Bronchial epithelial cell (primary cell): ENCODE measurements around the gene FAM81B. TPM values are rescaled to one million over a fixed set of nuclear protein-coding genes. Genes with fewer than 3 reads are reported as not detected.

Source experiments
- DNase-seq: peaks from one replicate; pipeline ENCODE4 v3.0.0-alpha.2; 2010; ENCODE audit warnings: low read depth
- FAIRE-seq: peaks from 2 replicates; lab custom pipeline; 2011; peaks lifted over from hg19 to GRCh38; lab: Jason Lieb, UNC
- H3K27me3 ChIP-seq: 2 replicates; pipeline ENCODE4 v1.5.1; 2011; ENCODE audit warnings: low read length; ENCODE audit not compliant: control insufficient read depth, insufficient read depth
- H3K36me3 ChIP-seq: 2 replicates; pipeline ENCODE4 v1.5.1; 2011; ENCODE audit warnings: low read length; ENCODE audit not compliant: control insufficient read depth, insufficient read depth
- H3K4me3 ChIP-seq: 2 replicates; pipeline ENCODE4 v1.5.1; 2011; ENCODE audit warnings: mild to moderate bottlenecking, low read depth, low read length, control low read depth
- CTCF ChIP-seq: IDR thresholded peaks from 2 replicates; pipeline ENCODE4 v1.5.1; 2011; ENCODE audit warnings: mild to moderate bottlenecking, moderate library complexity, low read length, control low read depth, inconsistent platforms; ENCODE audit not compliant: insufficient read depth, severe bottlenecking
- total RNA-seq: library from RNA; depleted of rRNA; stranded (reverse); fragments of >200 nt; gene quantifications from 2 replicates; pipeline ENCODE4 v1.2.1, GENCODE V29; 2014

Gene FAM81B
- total RNA-seq, 1 donor from 2014 or later: not detected

GRCh38 chr5:95392593-95393182 lies 1.5 kb downstream of the FAM81B start:
- H3K4me3 ChIP-seq: no peak overlapping the region
- peak; percentile 76 for DNase-seq
- no peak for FAIRE-seq
- H3K36me3 ChIP-seq: no peaks in the 10 kb centered on the region
- H3K27me3 ChIP-seq: no peaks in the 10 kb centered on the region
- TF ChIP-seq CTCF: no peak

DNA sequence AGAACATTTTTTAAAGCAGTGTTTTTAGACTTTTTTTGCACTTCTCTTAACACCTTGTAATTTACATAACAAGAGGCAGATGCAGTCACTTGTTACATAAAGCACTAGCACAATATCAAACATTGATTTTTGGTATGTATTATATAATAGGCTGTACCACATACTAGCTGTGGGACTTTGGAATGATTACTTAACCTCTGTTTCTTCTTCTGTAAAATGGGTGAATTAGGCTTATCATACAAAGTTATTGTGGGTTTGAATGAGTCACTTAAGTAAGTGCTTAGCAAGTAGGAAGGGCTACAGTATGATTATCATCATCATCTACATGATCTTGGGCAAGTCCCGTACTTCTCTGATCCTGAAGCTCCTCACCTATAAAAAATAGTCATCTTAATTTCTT lies 2.1 kb downstream of the FAM81B start:
- Histone ChIP-seq H3K27me3 (no peaks in the 10 kb centered on the region), H3K36me3 (no peaks in the 10 kb centered on the region), H3K4me3 (no peak overlapping the region)
- peak; percentile 18 for DNase-seq
- no peak for FAIRE-seq
- no peak for TF ChIP-seq CTCF

- DNase-seq (no peak), FAIRE-seq (no peak)
These were observed 7.8 kb downstream of the FAM81B start for GRCh38 chr5:95398989-95399388.

DNA sequence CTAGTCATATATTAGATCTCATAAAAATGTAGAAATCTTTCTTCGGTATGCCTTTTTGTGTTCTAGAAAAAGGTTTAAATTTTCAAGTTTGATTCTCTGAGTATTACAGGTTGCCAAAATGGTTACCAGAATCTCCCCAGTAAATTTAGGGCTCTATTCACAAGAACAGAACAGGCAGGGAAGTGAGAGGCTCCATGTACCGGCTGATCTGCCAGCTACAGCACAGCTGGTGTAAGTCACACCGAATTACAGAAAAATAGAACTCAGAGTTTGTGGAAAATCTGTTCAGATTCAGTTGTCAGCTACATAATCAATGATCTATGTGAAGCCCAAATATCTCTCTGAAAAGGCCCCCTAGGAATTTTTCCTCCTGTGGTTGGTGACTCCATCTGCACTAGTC lies 10.5 kb downstream of the FAM81B start:
- no peak for TF ChIP-seq CTCF
- FAIRE-seq: no peak
- H3K27me3 ChIP-seq: no peaks in the 10 kb centered on the region
- no peaks in the 10 kb centered on the region for H3K36me3 ChIP-seq
- H3K4me3 ChIP-seq: no peak overlapping the region
- no peak for DNase-seq

More at GRCh38 chr5:95398989-95399388, 7.8 kb downstream of the FAM81B start:
- no peaks in the 10 kb centered on the region for H3K27me3 ChIP-seq
- H3K36me3 ChIP-seq: no peaks in the 10 kb centered on the region
- H3K4me3 ChIP-seq: no peak overlapping the region
- no peak for TF ChIP-seq CTCF

- no peaks in the 10 kb centered on the region for H3K36me3 ChIP-seq
- H3K27me3 ChIP-seq: no peaks in the 10 kb centered on the region
- H3K4me3 ChIP-seq: no peak overlapping the region
- DNase-seq (peak; percentile 32), FAIRE-seq (no peak)
- TF ChIP-seq CTCF: no peak
These were observed 12.8 kb downstream of the FAM81B start for GRCh38 chr5:95403996-95404395.

GRCh38 chr5:95406426-95407090 lies 15.4 kb downstream of the FAM81B start:
- Histone ChIP-seq H3K36me3 (no peaks in the 10 kb centered on the region), H3K27me3 (no peaks in the 10 kb centered on the region), H3K4me3 (no peak overlapping the region)
- no peak for TF ChIP-seq CTCF
- DNase-seq (peak; percentile 4), FAIRE-seq (no peak)
